DND-41 (cell line): ENCODE results near the gene FZD10.

Experiments
- ATAC-seq: fragments of 200-7000 bp; cut with Tn5 transposase; 3 replicates; pipeline ENCODE4 v1.9.1; 2021; ENCODE audit warnings: low read depth; ENCODE audit not compliant: insufficient read depth
- DNase-seq: peaks from one replicate; pipeline ENCODE4 v3.0.0-alpha.2; 2020
- H2AFZ ChIP-seq: 2 replicates; pipeline ENCODE4 v1.6.0; 2012; ENCODE audit warnings: low read depth, low read length
- H3K27ac ChIP-seq: 2 replicates; pipeline ENCODE4 v1.5.1; 2012; ENCODE audit warnings: low read length, inconsistent platforms
- H3K27me3 ChIP-seq: fragments of 200-600 bp; sonication (generic); 2 replicates; pipeline ENCODE4 v1.6.0; 2012; ENCODE audit warnings: low read length, mild to moderate bottlenecking, inconsistent platforms; ENCODE audit not compliant: insufficient read depth, poor library complexity
- H3K36me3 ChIP-seq: 2 replicates; pipeline ENCODE4 v1.5.1; 2012; ENCODE audit warnings: low read length, inconsistent platforms; ENCODE audit not compliant: insufficient read depth
- H3K4me1 ChIP-seq: 2 replicates; pipeline ENCODE4 v1.5.1; 2012; ENCODE audit warnings: mild to moderate bottlenecking, low read length; ENCODE audit not compliant: insufficient read depth
- H3K4me2 ChIP-seq: 2 replicates; pipeline ENCODE4 v1.6.0; 2012; ENCODE audit warnings: mild to moderate bottlenecking, moderate library complexity, low read length, inconsistent platforms; ENCODE audit not compliant: insufficient read depth
- H3K4me3 ChIP-seq, 2 experiments: fragments of 200-600 bp in 1 of 2; shearing (Covaris generic) in 1 of 2; 2 replicates each; pipeline ENCODE4 v1.5.1; 2012 to 2016; ENCODE audit warnings: inconsistent platforms in 2 of 2, low read length in 2 of 2, mild to moderate bottlenecking in 2 of 2, low read depth in 1 of 2, moderate library complexity in 1 of 2
- H3K79me2 ChIP-seq: 2 replicates; pipeline ENCODE4 v1.6.0; 2012; ENCODE audit warnings: low read length, inconsistent platforms; ENCODE audit not compliant: insufficient read depth
- H3K9ac ChIP-seq: 2 replicates; pipeline ENCODE4 v1.6.0; 2012; ENCODE audit warnings: low read depth, mild to moderate bottlenecking, inconsistent platforms, low read length, moderate library complexity
- H3K9me3 ChIP-seq: 2 replicates; pipeline ENCODE4 v1.5.1; 2012; ENCODE audit warnings: low read length, moderate library complexity, mild to moderate bottlenecking, inconsistent platforms; ENCODE audit not compliant: insufficient read depth, severe bottlenecking
- H4K20me1 ChIP-seq: 2 replicates; pipeline ENCODE4 v1.6.0; 2012; ENCODE audit warnings: low read length; ENCODE audit not compliant: insufficient read depth
- CTCF ChIP-seq: IDR thresholded peaks from 2 replicates; pipeline ENCODE4 v1.5.1; 2012; ENCODE audit warnings: borderline replicate concordance, low read length, moderate library complexity, mild to moderate bottlenecking; ENCODE audit not compliant: poor library complexity, severe bottlenecking; ENCODE audit errors: extremely low read depth
- EZH2 ChIP-seq: IDR thresholded peaks from 3 replicates; pipeline ENCODE4 v1.6.1; 2012; ENCODE audit warnings: borderline replicate concordance, low read depth, mild to moderate bottlenecking, moderate library complexity, low read length, inconsistent platforms; ENCODE audit not compliant: severe bottlenecking

The FZD10 gene

GRCh38 chr12:130127532-130127911 is 34.7 kb upstream of the FZD10 start:
- H3K36me3 ChIP-seq = no peaks in the 10 kb centered on the region
- H3K79me2 ChIP-seq = no peaks in the 10 kb centered on the region
- peaks cover 28% of the 10 kb centered on the region for H4K20me1 ChIP-seq
- DNase-seq (no peak), ATAC-seq (no peak; the same call in 2 of the 3 replicates)
- peaks cover 5% of the 10 kb centered on the region for H3K27me3 ChIP-seq
- peaks cover 2% of the 10 kb centered on the region for H3K4me1 ChIP-seq
- H3K4me3 ChIP-seq = no peak overlapping the region
- no peak overlapping the region for H3K27ac ChIP-seq
- no peaks in the 10 kb centered on the region for H3K9me3 ChIP-seq
- H3K4me2 ChIP-seq = no peak overlapping the region
- no peak overlapping the region for H2AFZ ChIP-seq
- no peak for TF ChIP-seq EZH2
- no peak for TF ChIP-seq CTCF
- H3K9ac ChIP-seq = no peak overlapping the region

GRCh38 chr12:130127912-130128789 is 34.1 kb upstream of the FZD10 start:
- DNase-seq (no peak), ATAC-seq (no peak)
- Histone ChIP-seq H3K4me2 (no peak overlapping the region), H3K4me1 (peaks cover 9% of the 10 kb centered on the region), H3K36me3 (no peaks in the 10 kb centered on the region), H3K27ac (no peak overlapping the region), H3K27me3 (peaks cover 3% of the 10 kb centered on the region), H3K4me3 (no peak overlapping the region), H3K9me3 (no peaks in the 10 kb centered on the region), H3K9ac (no peak overlapping the region), H2AFZ (no peak overlapping the region), H4K20me1 (peaks cover 34% of the 10 kb centered on the region), H3K79me2 (no peaks in the 10 kb centered on the region)
- no peak for TF ChIP-seq EZH2
- TF ChIP-seq CTCF = no peak

- Histone ChIP-seq H3K79me2 (no peaks in the 10 kb centered on the region), H3K4me2 (no peak overlapping the region), H4K20me1 (peaks cover 41% of the 10 kb centered on the region), H3K36me3 (no peaks in the 10 kb centered on the region), H2AFZ (no peak overlapping the region), H3K27ac (no peak overlapping the region), H3K4me1 (peaks cover 18% of the 10 kb centered on the region), H3K9me3 (no peaks in the 10 kb centered on the region), H3K4me3 (no peak overlapping the region), H3K9ac (no peak overlapping the region), H3K27me3 (peaks cover 3% of the 10 kb centered on the region)
- ATAC-seq (no peak), DNase-seq (no peak)
- TF ChIP-seq EZH2 = no peak
- TF ChIP-seq CTCF = no peak
These were observed 33.2 kb upstream of the FZD10 start for GRCh38 chr12:130128790-130129735.
